Measurements from ENCODE around the gene WRAP73. TPM values are rescaled to one million over a fixed set of nuclear protein-coding genes. Genes with fewer than 3 reads are reported as not detected.

The WRAP73 gene
- total and polyA plus RNA-seq, 2 experiments from 2014 or later, result 14.7 to 28.8 TPM

GRCh38 chr1:3631320-3632260 lies 18.3 kb downstream of the WRAP73 start:
- H3K36me3 ChIP-seq (replicated peaks; ENCODE audit: insufficient read depth, low read depth), result no peaks in the 10 kb centered on the region
- no peaks in the 10 kb centered on the region for H3K4me1 ChIP-seq (ENCODE audit: insufficient read depth)
- WGBS (ENCODE audit: low lambda C conversion rate, missing lambda C conversion rate), result 88% methylated on average over 36 of the region's 36 CpGs
- H3K27ac ChIP-seq, result no peak overlapping the region
- no peak overlapping the region for H3K4me2 ChIP-seq
- no peak overlapping the region for H3K4me3 ChIP-seq
- no peak for TF ChIP-seq CTCF (IDR thresholded peaks at IDR 0.05; ENCODE audit: poor library complexity)
- no peak for TF ChIP-seq EZH2 (IDR thresholded peaks at IDR 0.05; ENCODE audit: borderline replicate concordance)
- TF ChIP-seq EZH2phosphoT487 (IDR thresholded peaks at IDR 0.05; ENCODE audit: low read depth, severe bottlenecking, unreplicated experiment), result no peak
- no peaks in the 10 kb centered on the region for H3K9me3 ChIP-seq (ENCODE audit: low read depth)
- DNase-seq (ENCODE audit: low spot score), result no peak
- H3K27me3 ChIP-seq, result no peaks in the 10 kb centered on the region
- no peaks in the 10 kb centered on the region for H3K9me2 ChIP-seq (replicated peaks; ENCODE audit: insufficient read depth)
- H2AFZ ChIP-seq, result no peak overlapping the region
- H3K79me2 ChIP-seq, result peaks cover 3% of the 10 kb centered on the region
- no peaks in the 10 kb centered on the region for H4K20me1 ChIP-seq (ENCODE audit: insufficient read depth, poor library complexity, severe bottlenecking)

- Histone ChIP-seq H3K4me3 (no peak overlapping the region), H3K4me1 (ENCODE audit: insufficient read depth) (peaks cover 5% of the 10 kb centered on the region), H3K9me2 (replicated peaks; ENCODE audit: insufficient read depth) (no peaks in the 10 kb centered on the region), H3K79me2 (peaks cover 9% of the 10 kb centered on the region), H3K27ac (no peak overlapping the region), H3K9me3 (ENCODE audit: low read depth) (no peaks in the 10 kb centered on the region), H4K20me1 (ENCODE audit: insufficient read depth, poor library complexity, severe bottlenecking) (no peaks in the 10 kb centered on the region), H3K36me3 (replicated peaks; ENCODE audit: insufficient read depth, low read depth) (no peaks in the 10 kb centered on the region), H2AFZ (no peak overlapping the region), H3K27me3 (no peaks in the 10 kb centered on the region), H3K4me2 (no peak overlapping the region)
- WGBS (ENCODE audit: low lambda C conversion rate, missing lambda C conversion rate), result 94% methylated on average over 9 of the region's 9 CpGs
- no peak for TF ChIP-seq EZH2phosphoT487 (IDR thresholded peaks at IDR 0.05; ENCODE audit: low read depth, severe bottlenecking, unreplicated experiment)
- TF ChIP-seq CTCF (IDR thresholded peaks at IDR 0.05; ENCODE audit: poor library complexity), result no peak
- no peak for TF ChIP-seq EZH2 (IDR thresholded peaks at IDR 0.05; ENCODE audit: borderline replicate concordance)
- no peak for DNase-seq (ENCODE audit: low spot score)
These were observed 19.0 kb downstream of the WRAP73 start for GRCh38 chr1:3630914-3631313.

GRCh38 chr1:3630161-3630611 lies 19.7 kb downstream of the WRAP73 start:
- Histone ChIP-seq H3K4me1 (ENCODE audit: insufficient read depth) (peaks cover 8% of the 10 kb centered on the region), H3K9me2 (replicated peaks; ENCODE audit: insufficient read depth) (no peaks in the 10 kb centered on the region), H2AFZ (no peak overlapping the region), H4K20me1 (ENCODE audit: insufficient read depth, poor library complexity, severe bottlenecking) (no peaks in the 10 kb centered on the region), H3K79me2 (peaks cover 11% of the 10 kb centered on the region), H3K27me3 (no peaks in the 10 kb centered on the region), H3K36me3 (replicated peaks; ENCODE audit: insufficient read depth, low read depth) (no peaks in the 10 kb centered on the region), H3K4me3 (no peak overlapping the region), H3K9me3 (ENCODE audit: low read depth) (no peaks in the 10 kb centered on the region), H3K4me2 (no peak overlapping the region), H3K27ac (no peak overlapping the region)
- DNase-seq (ENCODE audit: low spot score), result no peak
- 95% methylated on average over 10 of the region's 11 CpGs for WGBS (ENCODE audit: low lambda C conversion rate, missing lambda C conversion rate)
- TF ChIP-seq CTCF (IDR thresholded peaks at IDR 0.05; ENCODE audit: poor library complexity) (no peak), EZH2phosphoT487 (IDR thresholded peaks at IDR 0.05; ENCODE audit: low read depth, severe bottlenecking, unreplicated experiment) (no peak), EZH2 (IDR thresholded peaks at IDR 0.05; ENCODE audit: borderline replicate concordance) (no peak)
